NCI-H1930 (cell line): ENCODE results near the gene TMEM132A.

Experiments
- DNase-seq, 2 experiments: peaks; one replicate each; lab custom pipeline; 2025; lab: John Stamatoyannopoulos, UW

Gene TMEM132A, protein sequence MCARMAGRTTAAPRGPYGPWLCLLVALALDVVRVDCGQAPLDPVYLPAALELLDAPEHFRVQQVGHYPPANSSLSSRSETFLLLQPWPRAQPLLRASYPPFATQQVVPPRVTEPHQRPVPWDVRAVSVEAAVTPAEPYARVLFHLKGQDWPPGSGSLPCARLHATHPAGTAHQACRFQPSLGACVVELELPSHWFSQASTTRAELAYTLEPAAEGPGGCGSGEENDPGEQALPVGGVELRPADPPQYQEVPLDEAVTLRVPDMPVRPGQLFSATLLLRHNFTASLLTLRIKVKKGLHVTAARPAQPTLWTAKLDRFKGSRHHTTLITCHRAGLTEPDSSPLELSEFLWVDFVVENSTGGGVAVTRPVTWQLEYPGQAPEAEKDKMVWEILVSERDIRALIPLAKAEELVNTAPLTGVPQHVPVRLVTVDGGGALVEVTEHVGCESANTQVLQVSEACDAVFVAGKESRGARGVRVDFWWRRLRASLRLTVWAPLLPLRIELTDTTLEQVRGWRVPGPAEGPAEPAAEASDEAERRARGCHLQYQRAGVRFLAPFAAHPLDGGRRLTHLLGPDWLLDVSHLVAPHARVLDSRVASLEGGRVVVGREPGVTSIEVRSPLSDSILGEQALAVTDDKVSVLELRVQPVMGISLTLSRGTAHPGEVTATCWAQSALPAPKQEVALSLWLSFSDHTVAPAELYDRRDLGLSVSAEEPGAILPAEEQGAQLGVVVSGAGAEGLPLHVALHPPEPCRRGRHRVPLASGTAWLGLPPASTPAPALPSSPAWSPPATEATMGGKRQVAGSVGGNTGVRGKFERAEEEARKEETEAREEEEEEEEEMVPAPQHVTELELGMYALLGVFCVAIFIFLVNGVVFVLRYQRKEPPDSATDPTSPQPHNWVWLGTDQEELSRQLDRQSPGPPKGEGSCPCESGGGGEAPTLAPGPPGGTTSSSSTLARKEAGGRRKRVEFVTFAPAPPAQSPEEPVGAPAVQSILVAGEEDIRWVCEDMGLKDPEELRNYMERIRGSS

DNA sequence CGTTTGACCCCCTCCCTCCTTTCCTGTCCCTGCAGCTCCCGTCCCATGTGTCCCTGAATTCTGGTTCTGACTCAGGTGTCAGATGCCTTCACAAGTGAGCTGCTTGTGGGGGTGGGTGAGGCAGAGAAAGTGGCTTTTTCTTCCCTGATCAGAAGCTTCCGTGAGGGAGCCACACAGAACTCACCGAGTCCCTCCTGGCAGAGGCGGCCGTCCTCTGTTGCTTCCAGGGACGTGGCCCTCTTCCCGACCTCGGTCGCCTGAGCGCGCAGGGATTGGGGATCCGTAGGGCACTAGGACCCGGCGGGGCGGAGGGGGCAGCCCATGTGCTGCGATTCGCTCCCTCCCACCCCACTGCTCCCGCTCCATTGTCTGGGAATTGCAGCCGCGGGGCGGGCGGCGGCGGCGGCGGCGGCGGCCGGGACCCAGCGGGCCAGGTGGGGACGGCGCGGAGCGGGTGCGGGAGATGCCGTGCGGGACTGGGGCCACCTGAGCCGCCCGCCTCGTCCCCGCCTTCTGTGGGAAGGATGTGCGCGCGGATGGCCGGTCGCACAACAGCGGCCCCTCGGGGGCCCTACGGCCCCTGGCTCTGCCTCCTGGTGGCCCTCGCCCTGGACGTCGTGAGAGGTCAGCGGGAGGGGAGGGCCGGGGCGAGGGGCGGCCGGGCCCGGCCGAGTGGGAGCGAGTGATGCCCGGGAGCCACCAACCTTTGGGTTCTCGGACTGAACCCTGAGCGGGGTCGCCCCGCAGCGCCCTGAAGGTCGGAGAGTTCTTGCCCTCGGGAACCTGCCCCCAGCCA, at the start of gene TMEM132A:
TMEM132A (plus strand) TSS at position 351 of the 796 bp plus-strand sequence; CDS start at position 525, 174 bp downstream.
- DNase-seq, result peak; percentile 28 to 62

DNA sequence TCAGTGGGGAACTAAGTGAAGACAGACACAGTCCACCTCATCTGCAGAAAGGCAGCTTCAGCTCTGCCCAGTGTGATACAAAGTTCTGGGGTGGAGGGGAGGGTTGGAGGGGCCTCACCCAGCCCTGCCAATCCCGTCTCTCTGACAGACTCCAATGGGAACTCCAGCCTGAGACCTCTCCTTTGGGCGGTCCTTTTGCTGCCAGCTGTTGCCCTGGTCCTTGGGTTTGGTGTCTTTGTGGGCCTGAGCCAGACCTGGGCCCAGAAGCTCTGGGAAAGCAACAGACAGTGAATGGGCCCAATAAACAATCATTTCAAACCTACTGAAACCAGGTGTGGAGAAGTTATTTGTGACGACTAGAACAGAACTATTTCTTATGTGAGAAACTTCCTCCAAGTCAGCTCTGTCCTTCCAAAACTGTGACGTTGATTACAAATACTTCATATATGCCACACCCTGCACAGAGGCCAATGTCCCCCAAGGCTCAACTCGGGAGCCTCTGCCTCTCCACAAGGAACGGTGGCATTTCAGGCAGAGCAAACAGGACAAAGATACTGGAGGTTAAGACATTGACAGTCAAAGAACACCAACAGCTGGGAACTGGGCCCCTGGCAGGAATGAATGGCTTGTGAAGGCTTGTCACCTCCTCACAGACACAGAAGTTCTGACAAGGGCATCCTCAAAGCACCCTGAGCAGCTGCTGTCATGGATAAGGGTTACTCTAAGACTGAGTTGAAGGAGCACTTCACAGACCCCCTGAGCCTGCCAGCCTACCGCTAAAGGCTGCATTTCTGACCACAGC, 48.7 kb upstream of the TMEM132A start:
- no peak for DNase-seq

DNA sequence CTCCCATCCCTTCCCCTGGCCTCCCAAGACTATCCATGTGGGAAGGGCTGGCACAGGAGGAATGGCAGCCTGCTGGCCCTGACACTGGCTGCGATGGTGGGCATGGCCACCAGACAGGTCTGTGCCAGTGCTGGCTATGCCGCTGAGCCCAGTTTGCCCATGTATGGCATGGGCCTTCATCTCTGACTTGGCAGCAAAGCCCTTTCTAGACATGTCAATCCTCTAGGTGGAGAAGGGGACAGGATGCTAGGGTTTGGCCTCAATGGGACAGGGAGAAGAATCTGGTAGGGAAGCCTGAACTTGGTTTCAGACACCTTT, 48.1 kb upstream of the TMEM132A start:
- DNase-seq, result no peak

DNA sequence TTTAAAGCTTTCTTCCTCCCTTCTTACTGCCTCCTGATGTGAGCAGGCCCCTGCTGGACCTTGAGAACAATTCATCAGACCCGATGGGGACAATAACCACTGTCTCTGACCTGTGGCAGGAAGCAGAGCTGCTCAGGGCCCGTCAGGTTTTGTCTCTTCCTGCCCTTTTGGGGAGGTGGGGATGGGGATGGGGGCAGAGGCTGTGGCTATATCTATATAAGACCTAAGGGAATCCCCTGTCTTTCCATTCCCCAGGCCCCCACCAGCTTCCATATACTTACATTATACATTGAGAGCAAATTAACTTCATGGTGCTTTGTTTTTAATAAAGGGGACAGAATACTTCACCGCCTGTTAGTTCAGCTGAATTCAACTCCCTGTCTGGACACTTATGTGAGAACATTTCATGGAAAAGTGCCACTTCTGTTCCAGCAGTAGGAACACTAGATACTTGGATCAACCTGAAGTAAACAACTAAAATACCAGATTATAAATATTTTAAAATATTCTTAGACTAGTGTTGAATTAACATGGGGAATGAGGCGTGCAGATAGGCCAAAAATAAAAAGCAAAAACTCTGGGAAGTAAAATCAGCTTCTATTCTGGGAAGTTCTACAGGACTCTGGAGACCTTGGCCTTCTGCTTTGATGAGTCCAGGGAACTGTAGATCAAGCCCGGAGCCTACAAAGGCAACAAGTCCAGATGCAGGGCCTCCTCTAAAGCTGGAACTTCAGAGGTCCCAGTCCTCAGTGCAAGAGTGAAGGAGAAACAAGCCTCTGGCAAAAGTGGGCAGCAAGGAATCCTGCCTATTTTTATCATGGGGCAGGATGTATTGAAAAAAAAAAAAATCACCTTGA, 45.8 kb upstream of the TMEM132A start:
- no peak for DNase-seq

DNA sequence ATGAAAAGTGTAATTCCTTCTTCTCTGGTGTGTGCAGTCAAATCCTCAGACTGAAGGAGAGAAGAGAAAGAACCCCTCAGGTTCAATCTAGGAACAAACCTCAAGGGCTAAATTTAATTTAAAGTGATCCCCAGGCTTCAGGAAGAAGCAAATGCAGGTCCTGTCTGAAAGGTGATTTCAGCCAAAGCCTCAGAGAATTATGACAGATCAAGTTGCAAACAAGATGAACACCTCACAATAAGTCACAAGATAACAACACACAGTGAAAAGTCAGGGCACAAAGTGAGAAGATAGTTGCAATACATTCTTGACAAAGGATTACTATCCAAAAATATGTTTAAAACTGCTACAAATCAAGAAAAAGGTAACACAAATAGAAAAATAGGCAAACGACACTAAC, 45.2 kb upstream of the TMEM132A start:
- DNase-seq, result no peak

DNA sequence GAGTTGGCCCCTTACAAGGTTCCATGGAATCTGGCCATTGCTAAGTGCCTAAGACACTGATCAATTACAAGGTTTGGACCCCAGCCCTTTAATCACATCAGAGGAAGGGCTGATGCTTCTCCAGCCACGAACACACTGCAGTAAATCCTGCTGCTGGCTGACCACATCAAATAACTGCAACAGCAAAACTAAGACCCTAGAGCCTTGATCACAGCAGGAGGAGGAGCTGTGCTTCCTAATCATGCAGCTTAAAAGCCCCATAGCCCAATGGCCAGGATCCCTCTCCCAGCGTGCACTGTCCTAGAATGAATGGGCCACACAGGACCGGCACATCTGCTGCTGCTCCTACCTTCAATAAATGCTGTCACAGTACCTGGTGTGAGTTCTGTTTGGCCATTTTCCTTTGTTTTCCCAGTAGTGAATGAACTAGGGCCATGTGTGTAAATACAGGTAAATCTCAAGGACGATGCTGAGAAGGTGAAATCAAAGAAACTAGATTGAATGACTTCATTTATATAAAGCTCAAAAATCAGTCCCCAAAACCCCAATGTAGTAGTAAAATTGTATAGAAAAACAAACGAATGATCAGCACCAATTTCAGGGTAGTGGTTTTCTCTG, 44.2 kb upstream of the TMEM132A start:
- DNase-seq, result no peak

DNA sequence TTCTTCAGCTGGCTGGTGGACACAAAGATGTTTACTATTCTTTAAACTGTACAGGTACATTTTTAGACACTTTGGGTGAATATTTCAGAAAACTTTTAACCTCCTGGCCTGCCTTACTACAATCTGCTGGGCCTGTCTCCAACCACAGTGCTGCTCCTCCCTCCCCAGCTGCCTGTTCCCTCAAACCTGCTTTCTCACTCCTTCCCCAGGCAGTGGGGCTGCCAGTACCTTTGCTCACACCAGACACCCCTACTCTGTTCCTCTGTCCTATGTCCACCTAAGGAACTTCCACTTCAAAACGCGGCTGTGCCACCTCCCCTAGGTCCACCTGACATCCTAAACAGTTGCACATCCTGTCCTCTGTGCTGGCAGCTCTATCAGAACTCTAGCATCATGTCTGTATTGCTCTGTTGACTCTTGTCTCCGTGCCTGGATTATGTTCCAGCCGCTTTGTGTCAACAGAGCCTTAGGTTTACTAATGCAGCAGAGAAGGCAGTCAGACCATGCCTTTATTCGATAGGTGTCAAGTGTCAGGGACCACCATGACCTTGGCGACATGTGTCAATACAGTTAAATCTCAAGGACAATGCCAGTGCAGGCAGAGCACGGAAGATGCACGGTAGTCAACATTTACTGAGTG, 43.5 kb upstream of the TMEM132A start:
- peak in 1 of 2 experiments; percentile 10 for DNase-seq

DNA sequence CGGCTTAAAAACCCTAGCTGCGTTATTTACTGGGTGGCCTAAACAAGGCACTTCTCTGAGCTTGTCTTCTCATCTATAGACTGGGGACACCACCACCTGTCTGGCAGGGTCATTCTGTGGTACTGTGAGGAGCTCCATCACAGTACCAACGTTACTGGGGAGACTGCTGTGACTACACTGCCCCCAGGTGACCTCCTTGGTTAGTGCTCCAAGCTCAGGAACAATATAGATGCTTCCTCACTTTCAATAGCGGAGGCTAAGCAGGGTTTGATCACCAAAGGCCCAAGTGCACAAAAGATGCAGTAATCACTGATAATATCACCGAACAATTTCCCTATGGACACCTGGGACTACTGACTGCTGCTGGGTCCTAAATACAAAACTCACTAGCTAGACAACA, 36.7 kb upstream of the TMEM132A start:
- DNase-seq, result peak; percentile 24 to 29

DNA sequence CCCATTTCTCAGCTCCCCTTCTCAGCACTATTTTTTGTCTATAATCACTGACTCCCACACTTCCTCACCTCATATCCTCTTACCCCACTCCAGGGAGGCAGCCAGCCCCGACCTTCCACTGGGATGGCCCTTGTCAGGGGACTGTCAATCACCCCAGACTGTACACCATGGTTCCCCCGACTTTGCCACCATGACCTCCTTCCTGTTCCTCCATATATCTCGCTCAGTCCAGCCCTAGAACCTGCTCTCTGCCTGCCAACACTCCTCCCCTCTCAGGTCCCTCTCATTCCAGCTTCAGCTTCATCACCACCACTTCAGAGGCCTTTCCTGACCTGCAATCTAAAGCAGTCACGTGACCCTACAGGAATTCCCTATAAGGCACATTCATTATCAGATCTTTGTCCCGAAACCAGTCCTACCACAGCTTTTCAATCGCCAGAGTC, 34.4 kb upstream of the TMEM132A start:
- no peak for DNase-seq

DNA sequence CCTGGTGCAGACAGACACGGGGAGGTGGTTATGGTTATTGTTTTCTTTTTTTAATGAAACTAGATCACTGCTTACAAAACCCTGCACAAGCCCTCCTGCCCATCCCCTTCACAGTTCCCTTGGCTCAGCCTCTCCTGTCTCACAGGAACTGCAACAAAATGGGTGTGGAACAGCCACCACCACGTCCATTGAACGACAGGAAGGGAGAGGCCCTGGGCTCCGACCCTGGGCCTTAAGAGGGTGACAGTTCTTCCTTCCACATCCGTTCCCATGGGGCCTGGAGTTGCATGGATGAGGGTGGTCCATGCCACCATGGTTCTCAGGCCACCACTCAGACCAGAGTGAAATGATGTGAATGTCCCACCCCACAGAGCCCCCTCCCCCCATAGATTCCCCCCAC, 33.6 kb upstream of the TMEM132A start:
- no peak for DNase-seq

DNA sequence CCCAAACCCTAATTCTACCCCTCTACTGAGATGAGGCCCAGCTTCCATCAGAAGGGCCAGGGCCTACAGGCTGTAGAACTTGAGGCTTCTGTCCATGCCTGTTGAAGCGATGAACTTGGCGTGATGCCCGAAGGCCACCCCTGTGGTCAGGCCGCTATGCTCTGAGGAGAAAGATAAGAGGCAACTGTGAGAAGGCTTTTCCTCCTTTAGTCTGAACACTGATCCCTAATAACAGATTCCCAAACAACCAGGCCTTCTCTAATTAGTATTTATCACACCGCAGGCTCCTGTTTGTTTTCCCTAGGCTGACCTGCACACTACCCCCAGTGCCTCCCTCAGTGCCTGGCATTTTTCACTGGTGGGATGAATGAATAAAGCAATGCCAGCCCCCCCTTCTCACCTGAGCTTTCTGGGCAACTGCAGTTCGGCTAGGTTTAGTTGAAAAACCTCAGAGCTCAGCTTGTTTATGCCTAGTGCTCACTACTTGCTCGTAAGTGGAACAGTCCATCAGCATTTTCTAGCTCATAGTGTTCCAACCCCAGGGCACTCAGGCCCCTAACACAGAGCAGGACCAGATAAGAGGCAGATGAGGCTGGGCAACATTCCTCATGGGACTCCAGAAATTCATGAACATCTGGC, 33.0 kb upstream of the TMEM132A start:
- no peak for DNase-seq

DNA sequence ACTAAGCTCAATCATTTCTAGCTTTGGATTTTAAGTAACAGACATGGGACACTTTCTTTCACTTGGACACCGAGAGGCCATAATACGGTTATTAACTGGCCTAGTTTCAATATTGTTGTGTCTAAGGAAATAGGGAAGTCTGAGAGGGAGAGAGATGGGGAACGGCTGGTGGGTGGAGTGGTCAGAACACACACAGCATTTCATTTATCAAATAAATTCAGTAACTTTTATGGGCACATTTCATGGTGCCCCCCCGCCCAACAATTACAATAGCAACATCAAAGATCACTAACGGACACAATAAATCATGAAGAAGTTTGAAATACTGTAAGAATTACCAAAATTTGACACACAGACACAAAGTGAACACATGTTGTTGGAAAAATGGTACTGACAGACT, 28.6 kb upstream of the TMEM132A start:
- no peak for DNase-seq

DNA sequence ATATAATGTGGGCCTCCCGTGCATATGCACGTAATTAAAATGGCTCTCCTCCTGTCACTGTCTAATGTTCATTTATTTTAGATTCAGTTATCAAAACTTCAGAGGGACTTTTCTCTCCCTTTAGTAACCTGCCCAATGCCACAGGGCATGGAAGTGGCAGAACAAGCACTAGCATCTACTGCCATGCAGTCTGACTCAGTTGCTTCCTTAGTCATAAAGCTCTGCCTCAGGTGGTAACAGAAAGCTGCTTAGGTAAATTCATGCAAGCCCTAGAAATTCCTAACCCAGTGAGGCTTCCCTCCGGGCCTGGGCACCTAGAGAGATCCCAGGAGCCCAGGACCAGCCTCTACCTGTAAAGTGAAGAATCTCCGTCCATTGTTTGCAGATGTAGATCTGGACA, 26.8 kb upstream of the TMEM132A start:
- no peak for DNase-seq

DNA sequence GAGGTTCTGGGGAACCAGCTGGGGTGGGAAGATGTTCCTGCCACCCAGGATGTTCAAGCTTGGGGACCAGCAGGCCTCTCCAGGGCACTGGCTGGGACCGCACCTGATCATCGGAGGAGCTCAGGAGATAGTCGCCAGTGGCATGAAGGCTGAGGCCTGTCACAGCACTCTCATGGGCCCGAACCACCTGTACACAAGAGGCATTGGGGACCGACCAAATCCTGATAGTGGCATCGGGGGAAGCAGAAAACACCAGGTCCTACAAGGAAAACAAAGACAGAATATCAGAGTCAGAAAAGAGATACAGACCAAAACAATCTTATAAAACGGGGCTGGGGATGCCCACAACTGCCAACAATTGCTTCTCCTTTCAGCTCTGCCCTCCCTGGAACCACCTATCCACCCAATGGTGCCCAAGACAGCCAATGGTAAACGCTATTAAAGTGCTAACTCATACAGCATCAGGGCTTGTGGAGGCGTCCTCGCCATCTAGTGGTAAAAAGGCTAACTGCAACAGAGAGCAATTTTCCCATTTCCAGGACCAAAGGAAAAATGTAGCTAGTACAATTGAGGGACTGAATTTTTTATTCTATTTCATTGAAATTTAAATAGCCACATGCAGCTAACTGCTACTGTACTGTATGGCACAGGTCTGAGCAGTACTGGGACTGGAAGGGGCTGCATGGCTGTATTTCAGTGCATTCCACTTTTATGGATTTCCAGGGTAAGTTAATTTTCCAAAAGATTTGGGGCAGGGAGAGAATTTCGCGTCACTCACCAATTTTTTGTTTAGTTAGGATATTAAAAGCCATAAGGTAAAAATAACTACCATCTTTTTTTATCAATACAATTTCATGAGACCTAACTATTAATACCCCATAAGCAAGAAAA, 25.0 kb upstream of the TMEM132A start:
- DNase-seq, result peak; percentile 13 to 42

DNA sequence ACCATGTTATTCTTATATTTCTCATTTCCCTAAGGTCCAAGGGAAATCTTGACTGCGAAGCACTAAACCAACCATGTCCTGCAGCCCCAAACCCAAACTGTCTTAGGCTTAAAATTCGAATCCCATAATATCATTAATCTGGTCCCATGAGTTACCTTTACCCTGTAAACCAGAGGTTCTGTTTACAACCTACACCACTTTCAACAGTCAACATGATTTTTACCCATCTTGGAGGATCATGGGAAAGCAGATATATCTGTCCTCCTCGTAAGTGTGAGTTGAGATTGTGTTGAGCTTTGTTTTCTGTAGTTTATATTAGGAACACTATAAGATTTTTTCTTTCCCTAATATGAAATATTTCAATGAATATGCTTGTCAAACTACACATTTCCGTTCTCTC, 24.3 kb upstream of the TMEM132A start:
- no peak for DNase-seq

DNA sequence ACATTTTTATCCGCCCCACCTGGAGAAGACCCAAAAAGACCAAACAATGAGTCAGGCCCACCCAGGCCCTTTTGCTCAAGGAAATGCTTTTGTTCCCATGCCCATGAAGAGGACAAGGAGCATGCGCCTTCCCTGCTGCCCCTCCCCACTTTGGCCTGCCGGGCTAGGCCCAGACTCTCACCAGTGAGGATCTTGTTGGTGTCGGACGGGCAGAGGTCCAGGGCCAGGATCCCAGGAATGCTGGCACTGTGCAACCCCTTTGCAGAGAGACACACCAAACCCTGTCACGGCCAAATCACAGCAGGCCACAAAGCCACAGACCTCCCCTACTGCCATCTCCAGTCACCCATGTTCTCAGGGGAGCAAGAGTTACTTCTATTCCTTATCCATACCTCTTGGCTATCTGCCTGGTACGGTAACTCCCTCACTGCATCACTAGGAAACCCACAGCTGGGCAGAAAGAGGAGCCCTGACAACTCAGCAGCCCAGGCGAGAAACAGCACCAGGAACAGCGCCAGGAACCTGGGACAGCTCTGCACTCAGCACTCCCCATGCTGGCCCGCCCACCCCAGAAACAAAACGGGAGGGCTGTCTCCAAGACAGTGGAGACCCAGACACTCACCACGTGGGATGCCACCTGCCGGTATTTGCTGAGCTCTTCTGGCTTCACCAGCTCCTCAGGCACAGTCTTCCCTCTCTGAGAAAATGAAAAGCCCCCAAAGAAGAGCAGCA, 23.4 kb upstream of the TMEM132A start:
- DNase-seq, result no peak

DNA sequence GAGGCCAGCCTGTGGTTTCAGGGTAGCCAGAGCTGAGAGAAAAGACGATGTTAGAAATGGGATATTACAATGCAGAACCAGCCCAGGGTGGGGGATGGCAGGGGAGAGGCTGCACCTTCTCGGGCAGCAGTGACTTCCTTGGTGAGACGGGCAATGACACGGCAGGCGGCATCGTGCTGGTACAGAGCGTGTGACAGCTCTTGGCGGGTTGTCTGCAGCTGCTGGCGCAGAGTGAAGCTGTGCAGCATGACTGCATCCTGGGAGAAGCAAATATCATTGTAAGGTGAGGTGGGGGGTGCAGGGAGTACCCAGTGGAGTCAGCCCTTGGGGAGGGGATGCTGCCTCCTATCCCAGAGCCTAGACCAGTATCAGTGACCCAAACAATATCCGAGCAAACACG, 21.6 kb upstream of the TMEM132A start:
- no peak for DNase-seq
